ENCODE data around the gene UBE3C.
"Not testable (repeated sequence)": the region's sequence is repeated elsewhere in the genome, so short reads cannot be mapped to it uniquely, and the experiment has no call there.

The UBE3C gene

DNA sequence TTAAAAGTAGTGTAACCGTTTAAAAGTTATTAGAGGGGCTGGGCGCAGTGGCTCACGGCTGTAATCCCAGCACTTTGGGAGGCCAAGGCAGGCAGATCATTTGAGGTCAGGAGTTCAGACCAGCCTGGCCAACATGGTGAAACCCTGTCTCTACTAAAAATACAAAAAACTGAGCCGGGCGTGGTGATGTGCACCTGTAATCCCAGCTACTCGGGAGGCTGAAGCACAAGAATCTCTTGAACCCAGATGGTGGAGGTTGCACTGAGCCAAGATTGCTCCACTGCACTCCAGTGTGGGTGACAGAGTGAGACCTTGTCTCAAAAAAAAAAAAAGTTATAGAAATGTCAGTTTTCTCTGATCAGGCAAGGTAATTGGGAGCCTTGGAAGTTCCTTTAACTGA, 113.1 kb downstream of the UBE3C start:
- H3K4me3 ChIP-seq (ENCODE audit: low read length); H3K9me3 ChIP-seq (ENCODE audit: control insufficient read depth, low read length); H3K27me3 ChIP-seq (ENCODE audit: control insufficient read depth, insufficient read depth, low read length); H3K36me3 ChIP-seq (ENCODE audit: control insufficient read depth, insufficient read depth, low read length); H3K4me1 ChIP-seq (ENCODE audit: control insufficient read depth, insufficient read depth, low read length); H3K9ac ChIP-seq (ENCODE audit: low read length): not testable (repeated sequence)

- Histone ChIP-seq H3K4me1 (ENCODE audit: control insufficient read depth, insufficient read depth, low read length) (no peaks in the 10 kb centered on the region), H3K9ac (ENCODE audit: low read length) (no peak overlapping the region), H3K36me3 (ENCODE audit: control insufficient read depth, insufficient read depth, low read length) (peaks cover 8% of the 10 kb centered on the region), H3K27me3 (ENCODE audit: control insufficient read depth, insufficient read depth, low read length) (no peaks in the 10 kb centered on the region), H3K4me3 (ENCODE audit: low read length) (no peak overlapping the region), H3K9me3 (ENCODE audit: control insufficient read depth, low read length) (no peaks in the 10 kb centered on the region)
These were observed 115.1 kb downstream of the UBE3C start for GRCh38 chr7:157253850-157254249.

GRCh38 chr7:157254781-157255180, 116.1 kb downstream of the UBE3C start:
- not testable (repeated sequence) for H3K9me3 ChIP-seq (ENCODE audit: control insufficient read depth, low read length); H3K4me1 ChIP-seq (ENCODE audit: control insufficient read depth, insufficient read depth, low read length); H3K4me3 ChIP-seq (ENCODE audit: low read length); H3K9ac ChIP-seq (ENCODE audit: low read length); H3K27me3 ChIP-seq (ENCODE audit: control insufficient read depth, insufficient read depth, low read length)
- peaks cover 11% of the 10 kb centered on the region for H3K36me3 ChIP-seq (ENCODE audit: control insufficient read depth, insufficient read depth, low read length)

DNA sequence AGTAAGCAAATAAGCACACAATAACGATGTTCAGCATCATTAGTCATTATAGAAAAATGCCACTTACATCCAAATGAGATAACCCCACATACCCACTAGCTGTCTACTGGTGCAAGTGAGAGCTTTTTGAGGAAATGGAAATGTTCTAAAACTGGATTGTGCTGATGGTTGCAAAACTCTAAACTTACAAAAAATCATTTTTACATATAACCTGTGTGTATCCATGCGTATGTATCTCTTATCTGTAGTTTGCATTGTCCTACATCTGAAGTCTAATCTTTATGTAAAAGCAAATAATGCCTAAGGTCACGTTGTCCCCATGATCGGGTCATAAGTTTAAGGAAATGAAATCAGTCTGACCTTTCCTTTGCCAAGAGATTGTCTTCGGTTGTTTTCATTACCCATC, 116.5 kb downstream of the UBE3C start:
- Histone ChIP-seq H3K4me3 (ENCODE audit: low read length) (no peak overlapping the region), H3K9me3 (ENCODE audit: control insufficient read depth, low read length) (no peaks in the 10 kb centered on the region), H3K4me1 (ENCODE audit: control insufficient read depth, insufficient read depth, low read length) (no peaks in the 10 kb centered on the region), H3K9ac (ENCODE audit: low read length) (no peak overlapping the region), H3K27me3 (ENCODE audit: control insufficient read depth, insufficient read depth, low read length) (no peaks in the 10 kb centered on the region), H3K36me3 (ENCODE audit: control insufficient read depth, insufficient read depth, low read length) (peaks cover 11% of the 10 kb centered on the region)

DNA sequence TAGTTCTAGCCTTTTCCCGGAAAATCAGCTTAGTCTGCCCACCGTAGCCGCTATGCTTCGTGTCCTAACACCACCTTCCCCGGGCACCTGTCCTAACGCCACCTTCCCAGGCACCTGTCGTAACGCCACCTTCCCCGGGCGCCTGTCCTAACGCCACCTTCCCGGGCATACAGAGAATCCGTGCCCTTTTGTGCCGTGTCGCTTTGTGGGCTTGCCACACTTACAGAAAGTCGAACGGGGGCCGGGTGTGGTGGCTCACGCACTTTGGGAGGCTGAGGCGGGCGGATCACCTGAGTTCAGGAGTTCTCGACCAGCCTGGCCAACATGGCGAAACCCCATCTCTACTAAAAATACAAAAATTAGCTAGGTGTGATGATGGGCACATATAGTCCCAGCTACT, 124.4 kb downstream of the UBE3C start:
- no peaks in the 10 kb centered on the region for H3K4me1 ChIP-seq (ENCODE audit: control insufficient read depth, insufficient read depth, low read length)
- no peaks in the 10 kb centered on the region for H3K27me3 ChIP-seq (ENCODE audit: control insufficient read depth, insufficient read depth, low read length)
- H3K9ac ChIP-seq (ENCODE audit: low read length) = no peak overlapping the region
- H3K9me3 ChIP-seq (ENCODE audit: control insufficient read depth, low read length) = no peaks in the 10 kb centered on the region
- H3K4me3 ChIP-seq (ENCODE audit: low read length) = no peak overlapping the region
- peaks cover 13% of the 10 kb centered on the region for H3K36me3 ChIP-seq (ENCODE audit: control insufficient read depth, insufficient read depth, low read length)

DNA sequence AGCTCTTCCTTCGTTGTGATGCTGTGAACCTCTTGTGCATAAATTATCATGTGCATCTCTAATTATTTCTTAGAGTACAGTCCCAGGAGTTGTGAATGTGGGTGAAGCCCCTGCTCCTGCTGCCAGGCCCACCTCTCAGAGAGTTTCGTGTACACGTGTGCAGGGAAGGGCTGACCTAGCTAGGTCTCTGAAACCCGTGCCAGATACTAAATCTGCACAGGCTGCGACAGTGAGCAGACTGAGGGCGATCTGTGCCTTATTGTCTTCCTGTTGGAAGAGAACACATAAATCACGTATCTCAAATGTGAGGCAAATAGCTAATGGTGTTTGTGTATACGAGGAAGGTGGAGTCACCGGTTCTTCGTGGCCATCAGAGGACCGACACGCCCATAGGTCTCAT, 126.3 kb downstream of the UBE3C start:
- Histone ChIP-seq H3K36me3 (ENCODE audit: control insufficient read depth, insufficient read depth, low read length) (peaks cover 8% of the 10 kb centered on the region), H3K4me1 (ENCODE audit: control insufficient read depth, insufficient read depth, low read length) (no peaks in the 10 kb centered on the region), H3K4me3 (ENCODE audit: low read length) (no peak overlapping the region), H3K27me3 (ENCODE audit: control insufficient read depth, insufficient read depth, low read length) (no peaks in the 10 kb centered on the region), H3K9me3 (ENCODE audit: control insufficient read depth, low read length) (no peaks in the 10 kb centered on the region), H3K9ac (ENCODE audit: low read length) (no peak overlapping the region)

- Histone ChIP-seq H3K4me3 (ENCODE audit: low read length) (no peak overlapping the region), H3K4me1 (ENCODE audit: control insufficient read depth, insufficient read depth, low read length) (no peaks in the 10 kb centered on the region), H3K27me3 (ENCODE audit: control insufficient read depth, insufficient read depth, low read length) (no peaks in the 10 kb centered on the region), H3K9ac (ENCODE audit: low read length) (no peak overlapping the region), H3K9me3 (ENCODE audit: control insufficient read depth, low read length) (no peaks in the 10 kb centered on the region), H3K36me3 (ENCODE audit: control insufficient read depth, insufficient read depth, low read length) (peaks cover 8% of the 10 kb centered on the region)
These were observed 127.5 kb downstream of the UBE3C start for GRCh38 chr7:157266272-157266671.

- peaks cover 8% of the 10 kb centered on the region for H3K36me3 ChIP-seq (ENCODE audit: control insufficient read depth, insufficient read depth, low read length)
- no peaks in the 10 kb centered on the region for H3K9me3 ChIP-seq (ENCODE audit: control insufficient read depth, low read length)
- no peaks in the 10 kb centered on the region for H3K4me1 ChIP-seq (ENCODE audit: control insufficient read depth, insufficient read depth, low read length)
- no peak overlapping the region for H3K9ac ChIP-seq (ENCODE audit: low read length)
- no peak overlapping the region for H3K4me3 ChIP-seq (ENCODE audit: low read length)
- no peaks in the 10 kb centered on the region for H3K27me3 ChIP-seq (ENCODE audit: control insufficient read depth, insufficient read depth, low read length)
These were observed 128.8 kb downstream of the UBE3C start for GRCh38 chr7:157267516-157267915.

DNA sequence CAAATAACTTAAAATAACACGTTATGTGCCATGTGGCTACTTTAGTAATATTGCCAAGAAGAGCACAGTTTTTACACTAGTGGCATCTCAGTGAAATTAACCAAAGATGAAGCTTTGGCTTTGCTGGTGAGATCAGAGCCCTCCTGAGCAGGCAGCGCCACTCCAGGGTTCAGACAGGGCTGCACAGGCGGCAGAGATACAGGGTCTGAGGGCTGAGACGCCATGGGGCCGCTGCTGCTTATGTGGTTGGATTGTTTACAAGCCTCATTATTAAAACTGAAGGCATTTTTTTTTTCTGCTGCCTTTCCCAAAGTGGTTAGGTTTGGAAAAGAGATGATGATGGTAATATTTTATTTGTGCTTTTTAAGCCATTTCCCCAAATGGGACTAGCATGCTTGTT, 129.2 kb downstream of the UBE3C start:
- H3K27me3 ChIP-seq (ENCODE audit: control insufficient read depth, insufficient read depth, low read length) = no peaks in the 10 kb centered on the region
- no peak overlapping the region for H3K9ac ChIP-seq (ENCODE audit: low read length)
- no peak overlapping the region for H3K4me3 ChIP-seq (ENCODE audit: low read length)
- peaks cover 8% of the 10 kb centered on the region for H3K36me3 ChIP-seq (ENCODE audit: control insufficient read depth, insufficient read depth, low read length)
- no peaks in the 10 kb centered on the region for H3K4me1 ChIP-seq (ENCODE audit: control insufficient read depth, insufficient read depth, low read length)
- H3K9me3 ChIP-seq (ENCODE audit: control insufficient read depth, low read length) = no peaks in the 10 kb centered on the region

- Histone ChIP-seq H3K4me1 (ENCODE audit: control insufficient read depth, insufficient read depth, low read length) (no peaks in the 10 kb centered on the region), H3K36me3 (ENCODE audit: control insufficient read depth, insufficient read depth, low read length) (peaks cover 8% of the 10 kb centered on the region), H3K27me3 (ENCODE audit: control insufficient read depth, insufficient read depth, low read length) (no peaks in the 10 kb centered on the region), H3K9me3 (ENCODE audit: control insufficient read depth, low read length) (no peaks in the 10 kb centered on the region), H3K4me3 (ENCODE audit: low read length) (no peak overlapping the region), H3K9ac (ENCODE audit: low read length) (no peak overlapping the region)
These were observed 129.8 kb downstream of the UBE3C start for GRCh38 chr7:157268540-157268939.

DNA sequence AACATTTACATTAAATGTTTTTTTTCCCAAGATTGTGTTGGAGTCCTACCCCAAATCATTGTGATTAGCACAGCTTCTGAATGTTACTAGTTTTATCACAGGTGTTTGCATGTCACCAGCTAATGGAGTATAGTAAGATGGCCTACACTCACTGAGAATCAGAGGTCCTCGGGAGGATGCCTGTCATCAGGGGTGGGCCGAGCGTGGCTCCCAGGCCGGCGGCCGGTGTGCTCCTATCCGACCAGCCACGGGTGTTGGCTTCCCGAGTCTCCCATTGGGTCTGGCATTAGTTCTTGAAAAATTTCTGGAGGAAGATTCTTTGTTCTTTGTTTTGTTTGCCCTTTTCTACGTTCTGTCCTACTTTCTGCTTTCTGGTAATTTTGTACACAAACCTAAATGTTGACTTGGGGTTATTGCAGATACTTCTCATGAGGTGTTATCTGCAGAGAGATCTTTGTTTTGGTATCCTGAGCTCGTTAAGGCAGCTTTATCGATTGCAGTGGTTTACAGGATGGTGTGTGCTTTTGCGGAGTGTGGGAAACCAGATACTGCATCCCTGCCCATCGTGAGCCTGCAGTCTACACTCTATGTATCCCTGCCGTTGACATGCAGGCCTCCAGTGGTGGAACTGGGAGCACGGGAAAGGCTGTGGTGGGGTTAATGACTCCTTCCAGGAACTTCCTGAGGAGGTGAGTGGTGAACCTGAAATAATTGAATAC, 130.8 kb downstream of the UBE3C start:
- H3K4me3 ChIP-seq (ENCODE audit: low read length) = no peak overlapping the region
- no peaks in the 10 kb centered on the region for H3K9me3 ChIP-seq (ENCODE audit: control insufficient read depth, low read length)
- no peaks in the 10 kb centered on the region for H3K27me3 ChIP-seq (ENCODE audit: control insufficient read depth, insufficient read depth, low read length)
- no peak overlapping the region for H3K9ac ChIP-seq (ENCODE audit: low read length)
- H3K36me3 ChIP-seq (ENCODE audit: control insufficient read depth, insufficient read depth, low read length) = peaks cover 8% of the 10 kb centered on the region
- no peaks in the 10 kb centered on the region for H3K4me1 ChIP-seq (ENCODE audit: control insufficient read depth, insufficient read depth, low read length)

DNA sequence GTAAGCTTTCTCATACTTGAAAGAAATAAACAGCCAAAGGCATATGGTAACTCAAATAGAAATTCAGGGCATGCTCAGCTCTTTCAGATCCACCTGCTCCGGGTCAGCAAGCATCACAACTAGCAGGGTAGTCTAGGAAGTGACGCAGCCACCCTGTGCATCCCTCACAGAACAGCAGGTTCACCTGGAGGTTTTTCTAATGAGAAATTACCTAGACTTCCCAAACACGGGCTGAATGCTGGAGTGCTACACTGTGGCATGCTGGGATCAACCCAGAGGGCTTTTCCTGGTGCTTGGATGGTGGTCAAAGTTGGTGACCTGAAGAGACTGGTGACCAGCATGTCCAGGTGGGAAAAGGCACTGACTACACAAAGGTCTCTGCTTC, 131.3 kb downstream of the UBE3C start:
- Histone ChIP-seq H3K27me3 (ENCODE audit: control insufficient read depth, insufficient read depth, low read length) (no peaks in the 10 kb centered on the region), H3K9ac (ENCODE audit: low read length) (no peak overlapping the region), H3K36me3 (ENCODE audit: control insufficient read depth, insufficient read depth, low read length) (peaks cover 7% of the 10 kb centered on the region), H3K4me1 (ENCODE audit: control insufficient read depth, insufficient read depth, low read length) (no peaks in the 10 kb centered on the region), H3K9me3 (ENCODE audit: control insufficient read depth, low read length) (no peaks in the 10 kb centered on the region), H3K4me3 (ENCODE audit: low read length) (no peak overlapping the region)
